Measurements from ENCODE around the gene GOLT1A. TPM values are rescaled to one million over a fixed set of nuclear protein-coding genes. Genes with fewer than 3 reads are reported as not detected.

The GOLT1A gene
- total RNA-seq, 1 experiment from 2014 or later, result 0.49 TPM

GRCh38 chr1:204188959-204189639 lies 24.7 kb downstream of the GOLT1A start:
- H3K4me1 ChIP-seq (ENCODE audit: control insufficient read depth, insufficient read depth, low read length), result no peaks in the 10 kb centered on the region
- BruUV-seq (replicated peaks), result no TSS peak
- peaks cover 17% of the 10 kb centered on the region for H3K27me3 ChIP-seq (ENCODE audit: control insufficient read depth, insufficient read depth, low read length)
- ATAC-seq (no peak), DNase-seq (ENCODE audit: low read depth, low spot score) (no peak)
- H3K9me3 ChIP-seq (ENCODE audit: control insufficient read depth, insufficient read depth, low read depth, low read length), result no peaks in the 10 kb centered on the region
- no peak overlapping the region for H3K27ac ChIP-seq (ENCODE audit: low read length)
- POLR2A ChIA-PET, result no interaction called here
- in situ Hi-C loops (cut with HindIII; ENCODE audit: low pct_unique_long_range_greater_than_20kb, low sequenced_read_pairs), result no loop called here
- intact Hi-C loops (cut with micrococcal nuclease; ENCODE audit: unreplicated experiment), result no loop called here
- H3K4me3 ChIP-seq (ENCODE audit: low read depth in 2 of 2, low read length in 2 of 2), result no peak overlapping the region
- no peak for TF ChIP-seq CTCF (IDR thresholded peaks at IDR 0.05)
- TF ChIP-seq SIN3A (IDR thresholded peaks at IDR 0.05; ENCODE audit: borderline replicate concordance, insufficient read depth, low read depth, low read length), result no peak
- no peak for TF ChIP-seq POLR2AphosphoS5 (IDR thresholded peaks at IDR 0.05; ENCODE audit: low read depth, low read length)
- TF ChIP-seq, protein P1, sequence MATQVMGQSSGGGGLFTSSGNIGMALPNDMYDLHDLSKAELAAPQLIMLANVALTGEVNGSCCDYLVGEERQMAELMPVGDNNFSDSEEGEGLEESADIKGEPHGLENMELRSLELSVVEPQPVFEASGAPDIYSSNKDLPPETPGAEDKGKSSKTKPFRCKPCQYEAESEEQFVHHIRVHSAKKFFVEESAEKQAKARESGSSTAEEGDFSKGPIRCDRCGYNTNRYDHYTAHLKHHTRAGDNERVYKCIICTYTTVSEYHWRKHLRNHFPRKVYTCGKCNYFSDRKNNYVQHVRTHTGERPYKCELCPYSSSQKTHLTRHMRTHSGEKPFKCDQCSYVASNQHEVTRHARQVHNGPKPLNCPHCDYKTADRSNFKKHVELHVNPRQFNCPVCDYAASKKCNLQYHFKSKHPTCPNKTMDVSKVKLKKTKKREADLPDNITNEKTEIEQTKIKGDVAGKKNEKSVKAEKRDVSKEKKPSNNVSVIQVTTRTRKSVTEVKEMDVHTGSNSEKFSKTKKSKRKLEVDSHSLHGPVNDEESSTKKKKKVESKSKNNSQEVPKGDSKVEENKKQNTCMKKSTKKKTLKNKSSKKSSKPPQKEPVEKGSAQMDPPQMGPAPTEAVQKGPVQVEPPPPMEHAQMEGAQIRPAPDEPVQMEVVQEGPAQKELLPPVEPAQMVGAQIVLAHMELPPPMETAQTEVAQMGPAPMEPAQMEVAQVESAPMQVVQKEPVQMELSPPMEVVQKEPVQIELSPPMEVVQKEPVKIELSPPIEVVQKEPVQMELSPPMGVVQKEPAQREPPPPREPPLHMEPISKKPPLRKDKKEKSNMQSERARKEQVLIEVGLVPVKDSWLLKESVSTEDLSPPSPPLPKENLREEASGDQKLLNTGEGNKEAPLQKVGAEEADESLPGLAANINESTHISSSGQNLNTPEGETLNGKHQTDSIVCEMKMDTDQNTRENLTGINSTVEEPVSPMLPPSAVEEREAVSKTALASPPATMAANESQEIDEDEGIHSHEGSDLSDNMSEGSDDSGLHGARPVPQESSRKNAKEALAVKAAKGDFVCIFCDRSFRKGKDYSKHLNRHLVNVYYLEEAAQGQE (IDR thresholded peaks at IDR 0.05; ENCODE audit: insufficient read depth in 1 of 2, low read depth in 2 of 2, low read length in 1 of 2), result no peak
- CTCF ChIA-PET, result no interaction called here
- no peaks in the 10 kb centered on the region for H3K36me3 ChIP-seq (ENCODE audit: control insufficient read depth, insufficient read depth, low read length)

- DNase-seq (ENCODE audit: low read depth, low spot score) (no peak), ATAC-seq (no peak)
- no peaks in the 10 kb centered on the region for H3K36me3 ChIP-seq (ENCODE audit: control insufficient read depth, insufficient read depth, low read length)
- no peaks in the 10 kb centered on the region for H3K4me1 ChIP-seq (ENCODE audit: control insufficient read depth, insufficient read depth, low read length)
- intact Hi-C loops (cut with micrococcal nuclease; ENCODE audit: unreplicated experiment) (no loop called here), in situ Hi-C loops (cut with HindIII; ENCODE audit: low pct_unique_long_range_greater_than_20kb, low sequenced_read_pairs) (no loop called here)
- H3K9me3 ChIP-seq (ENCODE audit: control insufficient read depth, insufficient read depth, low read depth, low read length), result no peaks in the 10 kb centered on the region
- H3K27ac ChIP-seq (ENCODE audit: low read length), result no peak overlapping the region
- TF ChIP-seq CTCF (IDR thresholded peaks at IDR 0.05) (no peak), TCF7L2 (IDR thresholded peaks at IDR 0.05; ENCODE audit: low read depth, low read length) (no peak), POLR2AphosphoS5 (IDR thresholded peaks at IDR 0.05; ENCODE audit: low read depth, low read length) (no peak), SIN3A (IDR thresholded peaks at IDR 0.05; ENCODE audit: borderline replicate concordance, insufficient read depth, low read depth, low read length) (no peak)
- TF ChIP-seq, protein P1 (IDR thresholded peaks at IDR 0.05; ENCODE audit: insufficient read depth in 1 of 2, low read depth in 2 of 2, low read length in 1 of 2), result no peak
- no TSS peak for BruUV-seq (replicated peaks)
- no peak overlapping the region for H3K4me3 ChIP-seq (ENCODE audit: low read depth in 2 of 2, low read length in 2 of 2)
- CTCF ChIA-PET, result no interaction called here
- H3K27me3 ChIP-seq (ENCODE audit: control insufficient read depth, insufficient read depth, low read length), result peaks cover 15% of the 10 kb centered on the region
- POLR2A ChIA-PET, result no interaction called here
These were observed 27.2 kb downstream of the GOLT1A start for GRCh38 chr1:204186597-204186996.
